SK-N-SH treated with all-trans-retinoic acid at 6 μM for 48 hours (cell line): ENCODE measurements around the gene SLC33A1.

Experiments used
- ARNTL ChIP-seq: fragments of 450-650 bp; formaldehyde crosslinking; IDR thresholded peaks from 2 replicates; pipeline ENCODE4 v1.5.0; 2020; ENCODE audit warnings: low read depth, mild to moderate bottlenecking, moderate library complexity, borderline replicate concordance
- ESRRG ChIP-seq: fragments of 250-450 bp; sonication (Bioruptor Pico); IDR thresholded peaks from 2 replicates; pipeline ENCODE4 v1.6.1; 2021; ENCODE audit warnings: mild to moderate bottlenecking
- OSR1 ChIP-seq: fragments of 250-450 bp; sonication (Bioruptor Pico); IDR thresholded peaks from 2 replicates; pipeline ENCODE4 v1.8.0; 2022; ENCODE audit warnings: moderate library complexity, mild to moderate bottlenecking, inconsistent platforms
- SNAI2 ChIP-seq: fragments of 250-450 bp; sonication (Bioruptor Pico); IDR thresholded peaks from 2 replicates; pipeline ENCODE4 v1.5.0; 2020; ENCODE audit warnings: mild to moderate bottlenecking, moderate library complexity
- TCF4 ChIP-seq: fragments of 250-450 bp; sonication (Bioruptor Pico); IDR thresholded peaks from 2 replicates; pipeline ENCODE4 v1.8.0; 2021; ENCODE audit warnings: mild to moderate bottlenecking, moderate library complexity, borderline replicate concordance
- TOX ChIP-seq: fragments of 250-450 bp; sonication (Bioruptor Pico); IDR thresholded peaks from 2 replicates; pipeline ENCODE4 v1.8.0; 2021; ENCODE audit warnings: mild to moderate bottlenecking, moderate library complexity, borderline replicate concordance
- ZFP3 ChIP-seq: fragments of 250-450 bp; sonication (Bioruptor Pico); IDR thresholded peaks from 2 replicates; pipeline ENCODE4 v1.5.0; 2020; ENCODE audit warnings: mild to moderate bottlenecking, moderate library complexity
- ZNF565 ChIP-seq: fragments of 450-650 bp; formaldehyde crosslinking; conservative IDR thresholded peaks from 2 replicates; pipeline ENCODE4 v1.5.0; 2020; ENCODE audit warnings: low read depth, mild to moderate bottlenecking, moderate library complexity
- TF ChIP-seq, protein P1 (sequence below): fragments of 250-450 bp; sonication (Bioruptor Pico); IDR thresholded peaks from 2 replicates; pipeline ENCODE4 v1.8.0; 2020; ENCODE audit warnings: mild to moderate bottlenecking, moderate library complexity, borderline replicate concordance
- TF ChIP-seq, protein P2 (sequence below): fragments of 250-450 bp; sonication (Bioruptor Pico); IDR thresholded peaks from 2 replicates; pipeline ENCODE4 v1.5.0; 2020; ENCODE audit warnings: mild to moderate bottlenecking, moderate library complexity
- TF ChIP-seq, protein P3 (sequence below): fragments of 250-450 bp; sonication (Bioruptor Pico); IDR thresholded peaks from 2 replicates; pipeline ENCODE4 v1.8.0; 2021; ENCODE audit warnings: low read depth, mild to moderate bottlenecking, moderate library complexity, borderline replicate concordance
- TF ChIP-seq, protein P4 (sequence below): fragments of 250-450 bp; sonication (Bioruptor Pico); IDR thresholded peaks from 2 replicates; pipeline ENCODE4 v1.5.1; 2020; ENCODE audit warnings: low read depth, mild to moderate bottlenecking, moderate library complexity

DNA sequence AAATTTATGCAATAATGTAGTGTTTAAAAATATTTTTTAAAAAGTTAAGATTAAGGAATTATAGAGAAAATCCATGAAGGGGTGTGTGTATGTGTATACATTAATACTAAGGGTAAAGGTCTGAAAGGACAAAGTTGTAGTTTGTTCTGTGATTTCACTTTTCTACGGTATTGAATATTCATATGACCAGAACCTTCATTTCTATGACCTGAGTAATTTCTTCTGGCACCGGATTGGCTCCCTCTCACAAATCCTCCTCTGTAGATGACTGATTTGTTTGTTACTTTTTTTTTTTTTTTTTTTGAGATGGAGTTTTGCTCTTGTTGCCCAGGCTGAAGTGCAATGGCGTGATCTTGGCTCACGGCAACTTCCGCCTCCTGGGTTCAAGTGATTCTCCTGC, 37.1 kb upstream of the SLC33A1 start:
- TF ChIP-seq ZFP3 (CRISPR knock-in tag) (no peak), OSR1 (CRISPR knock-in tag) (no peak), SNAI2 (CRISPR knock-in tag) (no peak), TCF4 (no peak), ZNF565 (CRISPR knock-in tag) (no peak), ARNTL (no peak), TOX (CRISPR knock-in tag) (no peak), ESRRG (CRISPR knock-in tag) (no peak)
- TF ChIP-seq, protein P1, sequence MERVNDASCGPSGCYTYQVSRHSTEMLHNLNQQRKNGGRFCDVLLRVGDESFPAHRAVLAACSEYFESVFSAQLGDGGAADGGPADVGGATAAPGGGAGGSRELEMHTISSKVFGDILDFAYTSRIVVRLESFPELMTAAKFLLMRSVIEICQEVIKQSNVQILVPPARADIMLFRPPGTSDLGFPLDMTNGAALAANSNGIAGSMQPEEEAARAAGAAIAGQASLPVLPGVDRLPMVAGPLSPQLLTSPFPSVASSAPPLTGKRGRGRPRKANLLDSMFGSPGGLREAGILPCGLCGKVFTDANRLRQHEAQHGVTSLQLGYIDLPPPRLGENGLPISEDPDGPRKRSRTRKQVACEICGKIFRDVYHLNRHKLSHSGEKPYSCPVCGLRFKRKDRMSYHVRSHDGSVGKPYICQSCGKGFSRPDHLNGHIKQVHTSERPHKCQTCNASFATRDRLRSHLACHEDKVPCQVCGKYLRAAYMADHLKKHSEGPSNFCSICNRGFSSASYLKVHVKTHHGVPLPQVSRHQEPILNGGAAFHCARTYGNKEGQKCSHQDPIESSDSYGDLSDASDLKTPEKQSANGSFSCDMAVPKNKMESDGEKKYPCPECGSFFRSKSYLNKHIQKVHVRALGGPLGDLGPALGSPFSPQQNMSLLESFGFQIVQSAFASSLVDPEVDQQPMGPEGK (CRISPR knock-in tag), result no peak
- TF ChIP-seq, protein P2, sequence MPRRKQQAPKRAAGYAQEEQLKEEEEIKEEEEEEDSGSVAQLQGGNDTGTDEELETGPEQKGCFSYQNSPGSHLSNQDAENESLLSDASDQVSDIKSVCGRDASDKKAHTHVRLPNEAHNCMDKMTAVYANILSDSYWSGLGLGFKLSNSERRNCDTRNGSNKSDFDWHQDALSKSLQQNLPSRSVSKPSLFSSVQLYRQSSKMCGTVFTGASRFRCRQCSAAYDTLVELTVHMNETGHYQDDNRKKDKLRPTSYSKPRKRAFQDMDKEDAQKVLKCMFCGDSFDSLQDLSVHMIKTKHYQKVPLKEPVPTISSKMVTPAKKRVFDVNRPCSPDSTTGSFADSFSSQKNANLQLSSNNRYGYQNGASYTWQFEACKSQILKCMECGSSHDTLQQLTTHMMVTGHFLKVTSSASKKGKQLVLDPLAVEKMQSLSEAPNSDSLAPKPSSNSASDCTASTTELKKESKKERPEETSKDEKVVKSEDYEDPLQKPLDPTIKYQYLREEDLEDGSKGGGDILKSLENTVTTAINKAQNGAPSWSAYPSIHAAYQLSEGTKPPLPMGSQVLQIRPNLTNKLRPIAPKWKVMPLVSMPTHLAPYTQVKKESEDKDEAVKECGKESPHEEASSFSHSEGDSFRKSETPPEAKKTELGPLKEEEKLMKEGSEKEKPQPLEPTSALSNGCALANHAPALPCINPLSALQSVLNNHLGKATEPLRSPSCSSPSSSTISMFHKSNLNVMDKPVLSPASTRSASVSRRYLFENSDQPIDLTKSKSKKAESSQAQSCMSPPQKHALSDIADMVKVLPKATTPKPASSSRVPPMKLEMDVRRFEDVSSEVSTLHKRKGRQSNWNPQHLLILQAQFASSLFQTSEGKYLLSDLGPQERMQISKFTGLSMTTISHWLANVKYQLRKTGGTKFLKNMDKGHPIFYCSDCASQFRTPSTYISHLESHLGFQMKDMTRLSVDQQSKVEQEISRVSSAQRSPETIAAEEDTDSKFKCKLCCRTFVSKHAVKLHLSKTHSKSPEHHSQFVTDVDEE (CRISPR knock-in tag), result no peak
- TF ChIP-seq, protein P3, sequence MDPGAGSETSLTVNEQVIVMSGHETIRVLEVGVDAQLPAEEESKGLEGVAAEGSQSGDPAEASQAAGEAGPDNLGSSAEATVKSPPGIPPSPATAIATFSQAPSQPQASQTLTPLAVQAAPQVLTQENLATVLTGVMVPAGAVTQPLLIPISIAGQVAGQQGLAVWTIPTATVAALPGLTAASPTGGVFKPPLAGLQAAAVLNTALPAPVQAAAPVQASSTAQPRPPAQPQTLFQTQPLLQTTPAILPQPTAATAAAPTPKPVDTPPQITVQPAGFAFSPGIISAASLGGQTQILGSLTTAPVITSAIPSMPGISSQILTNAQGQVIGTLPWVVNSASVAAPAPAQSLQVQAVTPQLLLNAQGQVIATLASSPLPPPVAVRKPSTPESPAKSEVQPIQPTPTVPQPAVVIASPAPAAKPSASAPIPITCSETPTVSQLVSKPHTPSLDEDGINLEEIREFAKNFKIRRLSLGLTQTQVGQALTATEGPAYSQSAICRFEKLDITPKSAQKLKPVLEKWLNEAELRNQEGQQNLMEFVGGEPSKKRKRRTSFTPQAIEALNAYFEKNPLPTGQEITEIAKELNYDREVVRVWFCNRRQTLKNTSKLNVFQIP (CRISPR knock-in tag), result no peak
- TF ChIP-seq, protein P4, sequence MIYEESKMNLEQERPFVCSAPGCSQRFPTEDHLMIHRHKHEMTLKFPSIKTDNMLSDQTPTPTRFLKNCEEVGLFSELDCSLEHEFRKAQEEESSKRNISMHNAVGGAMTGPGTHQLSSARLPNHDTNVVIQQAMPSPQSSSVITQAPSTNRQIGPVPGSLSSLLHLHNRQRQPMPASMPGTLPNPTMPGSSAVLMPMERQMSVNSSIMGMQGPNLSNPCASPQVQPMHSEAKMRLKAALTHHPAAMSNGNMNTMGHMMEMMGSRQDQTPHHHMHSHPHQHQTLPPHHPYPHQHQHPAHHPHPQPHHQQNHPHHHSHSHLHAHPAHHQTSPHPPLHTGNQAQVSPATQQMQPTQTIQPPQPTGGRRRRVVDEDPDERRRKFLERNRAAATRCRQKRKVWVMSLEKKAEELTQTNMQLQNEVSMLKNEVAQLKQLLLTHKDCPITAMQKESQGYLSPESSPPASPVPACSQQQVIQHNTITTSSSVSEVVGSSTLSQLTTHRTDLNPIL, result no peak
